ENCODE measurements around the gene VSTM2B. TPM values are rescaled to one million over a fixed set of nuclear protein-coding genes. Genes with fewer than 3 reads are reported as not detected.

VSTM2B gene
- total and polyA plus RNA-seq, 10 donors = not detected

- no peaks in the 10 kb centered on the region for H3K4me1 ChIP-seq
- H3K4me3 ChIP-seq = no peak overlapping the region
- no peak overlapping the region for H3K27ac ChIP-seq
- peak; percentile 45 for DNase-seq
- 75 to 82% (median 79%) methylated on average over 9 of the region's 9 CpGs for WGBS, 5 donors
- peaks cover 0 to 53% (median 0%) of the 10 kb centered on the region in 7 donors for H3K27me3 ChIP-seq (replicated peaks in 1 of 7)
- no peaks in the 10 kb centered on the region for H3K36me3 ChIP-seq
- TF ChIP-seq POLR2A (IDR thresholded peaks at IDR 0.05) = no peak
- TF ChIP-seq CTCF (IDR thresholded peaks at IDR 0.05 in 8 of 11, conservative IDR thresholded peaks at IDR 0.05 in 3 of 11) = no peak
- no peak for TF ChIP-seq POLR2AphosphoS5 (IDR thresholded peaks at IDR 0.05)
- intact Hi-C loops (cut with DNase I; ENCODE audit: low total_unique reads) = no loop called here
- peaks cover 0 to 5% (median 0%) of the 10 kb centered on the region in 8 donors for H3K9me3 ChIP-seq
These were observed 13.3 kb downstream of the VSTM2B start for GRCh38 chr19:29539131-29539530.

GRCh38 chr19:29539670-29540069 is 13.9 kb downstream of the VSTM2B start:
- Histone ChIP-seq H3K27me3 (replicated peaks in 1 of 7) (peaks cover 0 to 48% (median 0%) of the 10 kb centered on the region in 7 donors), H3K27ac (no peak overlapping the region), H3K36me3 (no peaks in the 10 kb centered on the region), H3K4me3 (no peak overlapping the region), H3K4me1 (no peaks in the 10 kb centered on the region), H3K9me3 (peaks cover 0 to 5% (median 0%) of the 10 kb centered on the region in 8 donors)
- no peak for TF ChIP-seq POLR2A (IDR thresholded peaks at IDR 0.05)
- TF ChIP-seq CTCF (IDR thresholded peaks at IDR 0.05 in 8 of 11, conservative IDR thresholded peaks at IDR 0.05 in 3 of 11) = no peak
- TF ChIP-seq POLR2AphosphoS5 (IDR thresholded peaks at IDR 0.05) = no peak
- WGBS, 5 donors = 20 to 32% (median 24%) methylated on average over 5 to 6 of the region's 6 CpGs
- peak; percentile 41 for DNase-seq
- intact Hi-C loops (cut with DNase I; ENCODE audit: low total_unique reads) = no loop called here

DNA sequence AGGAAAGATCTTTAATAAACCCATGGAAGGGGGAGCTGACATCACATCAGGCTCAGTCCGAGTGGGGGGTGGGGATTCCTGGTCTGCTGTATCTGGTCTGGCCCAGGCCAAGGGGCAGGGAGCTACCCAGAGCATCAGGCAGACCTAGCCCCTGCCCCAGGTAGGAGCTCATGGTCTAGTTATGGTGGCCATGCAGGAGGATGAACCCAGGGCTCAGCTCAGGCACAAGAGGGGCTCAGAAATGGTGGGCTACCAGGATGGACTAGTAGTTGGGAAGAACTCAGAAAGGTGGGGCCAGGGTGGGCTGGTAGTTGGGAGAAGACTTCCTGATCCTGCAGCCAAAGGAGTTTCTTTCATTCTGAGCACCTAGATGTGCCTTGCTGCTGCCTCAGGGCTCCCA is 14.3 kb downstream of the VSTM2B start:
- 25 to 62% (median 50%) methylated on average over 1 of the region's 1 CpG for WGBS, 5 donors
- no peak overlapping the region for H3K4me3 ChIP-seq
- TF ChIP-seq POLR2A (IDR thresholded peaks at IDR 0.05) = no peak
- no peak for TF ChIP-seq CTCF (IDR thresholded peaks at IDR 0.05 in 8 of 11, conservative IDR thresholded peaks at IDR 0.05 in 3 of 11)
- no peak for TF ChIP-seq POLR2AphosphoS5 (IDR thresholded peaks at IDR 0.05)
- no peaks in the 10 kb centered on the region for H3K4me1 ChIP-seq
- intact Hi-C loops (cut with DNase I; ENCODE audit: low total_unique reads) = no loop called here
- peaks cover 0 to 9% (median 0%) of the 10 kb centered on the region in 8 donors for H3K9me3 ChIP-seq
- H3K27me3 ChIP-seq (replicated peaks in 1 of 7) = peaks cover 0 to 43% (median 0%) of the 10 kb centered on the region in 7 donors
- peak; percentile 30 for DNase-seq
- H3K36me3 ChIP-seq = no peaks in the 10 kb centered on the region
- H3K27ac ChIP-seq = no peak overlapping the region

DNA sequence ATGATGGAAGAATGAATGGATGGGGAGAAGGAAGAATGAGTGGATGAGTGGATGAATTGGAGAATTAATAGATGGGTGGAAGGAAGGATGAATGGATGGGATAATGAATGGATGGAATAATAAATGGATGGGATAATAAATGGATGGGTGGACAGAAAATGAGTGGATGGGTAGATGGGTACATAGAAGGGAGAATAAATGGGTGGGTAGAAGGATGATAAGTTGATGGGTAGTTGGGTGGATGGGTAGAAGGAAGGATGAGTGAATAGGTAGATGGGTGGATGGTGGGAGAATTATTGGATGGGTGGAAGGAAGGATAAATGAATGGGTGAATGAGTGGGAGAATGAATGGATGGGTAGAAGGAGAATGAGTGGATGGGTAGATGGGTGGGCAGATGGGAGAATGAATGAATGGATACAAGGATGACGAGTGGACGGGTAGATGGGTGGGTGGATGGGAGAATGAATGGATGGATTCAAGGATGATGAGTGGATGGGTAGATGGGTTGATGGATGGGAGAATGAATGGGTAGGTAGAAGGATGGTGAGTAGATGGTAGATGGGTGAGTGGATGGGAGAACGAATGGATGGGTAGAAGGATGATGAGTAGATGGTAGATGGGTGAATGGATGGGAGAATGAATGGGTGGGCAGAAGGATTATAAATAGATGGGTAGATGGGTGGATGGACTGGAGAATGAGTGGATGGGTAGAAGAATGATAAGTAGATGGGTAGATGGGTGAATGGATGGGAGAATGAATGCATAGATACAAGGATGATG is 15.9 kb downstream of the VSTM2B start:
- no peak overlapping the region for H3K27ac ChIP-seq
- H3K4me3 ChIP-seq = no peak overlapping the region
- intact Hi-C loops (cut with DNase I; ENCODE audit: low total_unique reads) = no loop called here
- H3K36me3 ChIP-seq = no peaks in the 10 kb centered on the region
- WGBS, 5 donors = 86 to 94% (median 87%) methylated on average over 3 of the region's 3 CpGs
- no peak for TF ChIP-seq CTCF (IDR thresholded peaks at IDR 0.05 in 8 of 11, conservative IDR thresholded peaks at IDR 0.05 in 3 of 11)
- no peak for TF ChIP-seq POLR2A (IDR thresholded peaks at IDR 0.05)
- TF ChIP-seq POLR2AphosphoS5 (IDR thresholded peaks at IDR 0.05) = no peak
- DNase-seq = no peak
- peaks cover 0 to 49% (median 0%) of the 10 kb centered on the region in 7 donors for H3K27me3 ChIP-seq (replicated peaks in 1 of 7)
- peaks cover 0 to 15% (median 2%) of the 10 kb centered on the region in 8 donors for H3K9me3 ChIP-seq
- H3K4me1 ChIP-seq = no peaks in the 10 kb centered on the region

Measured in spleen (tissue), 11 donors.